22Rv1 (cell line): ENCODE results near the gene TNRC6C.

Experiments
- H3K27ac ChIP-seq: fragments of 450-650 bp; 2 replicates; pipeline ENCODE4 v1.5.1; 2017
- CTCF ChIP-seq: fragments of 450-650 bp; IDR thresholded peaks from 2 replicates; pipeline ENCODE4 v1.5.1; 2017; ENCODE audit warnings: mild to moderate bottlenecking
- ZFX ChIP-seq: fragments of 450-650 bp; IDR thresholded peaks from 2 replicates; pipeline ENCODE4 v1.6.1; 2017; ENCODE audit warnings: antibody characterized with exemption, borderline replicate concordance

The TNRC6C gene

GRCh38 chr17:78049609-78050008, 91.1 kb downstream of the TNRC6C start:
- TF ChIP-seq ZFX (no peak), CTCF (no peak)
- no peak overlapping the region for H3K27ac ChIP-seq

- no peak overlapping the region for H3K27ac ChIP-seq
- TF ChIP-seq CTCF: no peak
- TF ChIP-seq ZFX: no peak
Observed at GRCh38 chr17:78051186-78051972, 92.9 kb downstream of the TNRC6C start.

GRCh38 chr17:78053777-78054468, 95.4 kb downstream of the TNRC6C start:
- H3K27ac ChIP-seq: no peak overlapping the region
- TF ChIP-seq ZFX (no peak), CTCF (no peak)

- no peak overlapping the region for H3K27ac ChIP-seq
- TF ChIP-seq CTCF: no peak
Observed at GRCh38 chr17:78057113-78057740, 98.7 kb downstream of the TNRC6C start.

GRCh38 chr17:78058001-78058400, 99.5 kb downstream of the TNRC6C start:
- TF ChIP-seq CTCF: no peak
- no peak overlapping the region for H3K27ac ChIP-seq

GRCh38 chr17:78058581-78058980, 100.1 kb downstream of the TNRC6C start:
- no peak overlapping the region for H3K27ac ChIP-seq
- TF ChIP-seq ZFX: no peak
- TF ChIP-seq CTCF: no peak

GRCh38 chr17:78062596-78062995, 104.1 kb downstream of the TNRC6C start:
- TF ChIP-seq CTCF (no peak), ZFX (no peak)
- H3K27ac ChIP-seq: no peak overlapping the region
